Breast epithelium (tissue), 3 donors: ENCODE results near the gene IFT80.

ENCODE experiments used
- POLR2A ChIP-seq: fragments of 450-650 bp; IDR thresholded peaks from one replicate; pipeline ENCODE4 v1.6.1; 2016; ENCODE audit warnings: antibody characterized with exemption, mild to moderate bottlenecking, moderate library complexity
- POLR2AphosphoS5 ChIP-seq, 3 donors: sonication (generic); formaldehyde crosslinking; IDR thresholded peaks; one replicate each; pipeline ENCODE4 v1.6.1; 2017; ENCODE audit warnings: antibody characterized with exemption in 3 of 3
- TF ChIP-seq, protein P1 (sequence below), 3 donors: fragments of 450-650 bp; IDR thresholded peaks; one replicate each; pipeline ENCODE4 v1.5.1; 2016 to 2017; ENCODE audit warnings: antibody characterized with exemption in 3 of 3, mild to moderate bottlenecking in 3 of 3, moderate library complexity in 3 of 3

DNA sequence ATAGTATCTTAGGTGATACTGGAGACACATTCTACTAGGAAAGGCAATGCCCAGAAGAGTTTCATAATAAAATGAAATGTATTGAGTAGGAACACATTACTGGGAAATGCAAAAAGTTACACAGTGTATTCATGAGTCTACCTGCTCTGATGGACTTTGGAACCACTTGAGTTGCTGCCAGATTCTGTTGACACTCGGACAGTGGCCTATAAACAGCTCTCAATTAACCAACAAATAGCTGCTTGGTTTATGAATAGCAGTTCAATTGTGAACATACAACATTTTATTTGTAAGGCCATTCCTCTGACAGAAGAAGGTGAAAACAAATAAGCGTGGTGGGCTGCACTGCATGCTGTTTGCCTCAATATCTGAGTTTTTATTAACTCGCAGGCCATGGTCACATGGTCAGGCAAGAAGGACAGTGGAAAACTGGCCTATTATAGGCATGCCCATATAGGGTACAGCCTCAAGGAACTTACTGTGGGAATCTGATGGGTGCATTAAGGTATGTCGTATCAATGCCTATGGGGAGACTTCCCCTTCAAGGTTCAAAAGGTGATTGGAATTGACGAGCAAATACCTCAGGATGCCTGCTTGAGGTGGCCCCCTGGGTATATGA, 107.6 kb downstream of the IFT80 start:
- TF ChIP-seq, protein P1, sequence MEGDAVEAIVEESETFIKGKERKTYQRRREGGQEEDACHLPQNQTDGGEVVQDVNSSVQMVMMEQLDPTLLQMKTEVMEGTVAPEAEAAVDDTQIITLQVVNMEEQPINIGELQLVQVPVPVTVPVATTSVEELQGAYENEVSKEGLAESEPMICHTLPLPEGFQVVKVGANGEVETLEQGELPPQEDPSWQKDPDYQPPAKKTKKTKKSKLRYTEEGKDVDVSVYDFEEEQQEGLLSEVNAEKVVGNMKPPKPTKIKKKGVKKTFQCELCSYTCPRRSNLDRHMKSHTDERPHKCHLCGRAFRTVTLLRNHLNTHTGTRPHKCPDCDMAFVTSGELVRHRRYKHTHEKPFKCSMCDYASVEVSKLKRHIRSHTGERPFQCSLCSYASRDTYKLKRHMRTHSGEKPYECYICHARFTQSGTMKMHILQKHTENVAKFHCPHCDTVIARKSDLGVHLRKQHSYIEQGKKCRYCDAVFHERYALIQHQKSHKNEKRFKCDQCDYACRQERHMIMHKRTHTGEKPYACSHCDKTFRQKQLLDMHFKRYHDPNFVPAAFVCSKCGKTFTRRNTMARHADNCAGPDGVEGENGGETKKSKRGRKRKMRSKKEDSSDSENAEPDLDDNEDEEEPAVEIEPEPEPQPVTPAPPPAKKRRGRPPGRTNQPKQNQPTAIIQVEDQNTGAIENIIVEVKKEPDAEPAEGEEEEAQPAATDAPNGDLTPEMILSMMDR (IDR thresholded peaks at IDR 0.05): no peak
- no peak for TF ChIP-seq POLR2A
- no peak for TF ChIP-seq POLR2AphosphoS5 (IDR thresholded peaks at IDR 0.05)
